CD4-positive, alpha-beta T cell (primary cell): Measurements from ENCODE around the gene CD46. TPM values are rescaled to one million over a fixed set of nuclear protein-coding genes. Genes with fewer than 3 reads are reported as not detected.
A peak's percentile ranks its signal among the peaks of the same experiment; 100 is the strongest.

Experiments used
- ATAC-seq: fragments of 200-7000 bp; cut with Tn5 transposase; one replicate; pipeline ENCODE4 v1.10.0; 2022; ENCODE audit warnings: mild to moderate bottlenecking; ENCODE audit not compliant: poor library complexity
- CTCF ChIA-PET: fragments of 350-600 bp; sonication (Branson Sonifier 250); formaldehyde crosslinking; loops from one replicate; lab custom pipeline; 2021; ENCODE audit warnings: antibody characterized with exemption, inconsistent platforms; lab: Charles Lee
- POLR2A ChIA-PET: fragments of 350-600 bp; sonication (Branson Sonifier 250); formaldehyde crosslinking; loops from one replicate; lab custom pipeline; 2021; ENCODE audit warnings: antibody characterized with exemption, inconsistent platforms; lab: Charles Lee
- DNase-seq, 14 experiments: peaks; one replicate each; pipeline ENCODE4 v3.0.0-alpha.2; 2013 to 2020; ENCODE audit warnings: mixed read lengths in 2 of 14
- H3K27ac ChIP-seq, 2 donors: one replicate each; pipeline versions ENCODE4 v1.5.1 to v1.7.0; 2013; ENCODE audit warnings: low read length in 2 of 2, low read depth in 1 of 2, mild to moderate bottlenecking in 1 of 2
- H3K27me3 ChIP-seq, 2 experiments: 1 replicate in 1 of 2; 2 replicates in 1 of 2; pipeline versions ENCODE4 v1.6.1 to v1.7.0; 2013; ENCODE audit warnings: low read length in 2 of 2, control low read depth in 1 of 2, mild to moderate bottlenecking in 1 of 2, moderate library complexity in 1 of 2; ENCODE audit not compliant: insufficient read depth in 2 of 2, control insufficient read depth in 1 of 2
- H3K36me3 ChIP-seq: one replicate; pipeline ENCODE4 v1.6.1; 2013; ENCODE audit warnings: low read length, control low read depth; ENCODE audit not compliant: insufficient read depth
- H3K4me1 ChIP-seq: one replicate; pipeline ENCODE4 v1.6.1; 2013; ENCODE audit warnings: low read length, control low read depth; ENCODE audit not compliant: insufficient read depth
- H3K4me3 ChIP-seq: one replicate; pipeline ENCODE4 v1.5.1; 2013; ENCODE audit warnings: mild to moderate bottlenecking, low read length, moderate library complexity
- H3K9me3 ChIP-seq, 2 experiments: 1 replicate in 1 of 2; 2 replicates in 1 of 2; pipeline versions ENCODE4 v1.6.1 to v1.7.0; 2013; ENCODE audit warnings: low read length in 2 of 2, mild to moderate bottlenecking in 2 of 2, control low read depth in 1 of 2, moderate library complexity in 1 of 2; ENCODE audit not compliant: control insufficient read depth in 1 of 2, insufficient read depth in 1 of 2
- H3K27ac Mint-ChIP-seq: one replicate; pipeline ENCODE4 v1.8.0; 2020; ENCODE audit warnings: mixed read lengths
- H3K27me3 Mint-ChIP-seq: one replicate; pipeline ENCODE4 v1.8.0; 2021; ENCODE audit warnings: mixed read lengths
- H3K36me3 Mint-ChIP-seq: one replicate; pipeline ENCODE4 v1.8.0; 2021; ENCODE audit warnings: low read depth, mixed read lengths
- H3K4me1 Mint-ChIP-seq: one replicate; pipeline ENCODE4 v1.8.0; 2021; ENCODE audit warnings: low read depth, mixed read lengths
- H3K4me3 Mint-ChIP-seq: one replicate; pipeline ENCODE4 v1.8.0; 2020; ENCODE audit warnings: mild to moderate bottlenecking, mixed read lengths
- H3K9me3 Mint-ChIP-seq: one replicate; pipeline ENCODE4 v1.8.0; 2020; ENCODE audit warnings: mixed read lengths
- intact Hi-C, 2 experiments: fragments of 100-400 bp; cut with DNase I in 1 of 2; cut with micrococcal nuclease in 1 of 2; formaldehyde crosslinking; loops; one replicate each; pipeline versions ENCODE4 v1.15.1 to v1.9.0; 2023 to 2025; cut with DNase I, micrococcal nuclease
- total RNA-seq, 174 experiments: library from RNA in 2 of 174; stranded (reverse) in 2 of 174; gene quantifications; one replicate each; pipeline ENCODE4 v1.2.3 and lab custom pipeline; 2021 to 2026
- TF ChIP-seq, protein P1 (sequence below): fragments of 200-600 bp; IDR thresholded peaks from one replicate; pipeline ENCODE4 v1.8.0; 2022; ENCODE audit warnings: antibody characterized with exemption, mild to moderate bottlenecking

Gene CD46
- total RNA-seq, 2 experiments from 2014 or later = 111 to 115 TPM

GRCh38 chr1:207810606-207811295 lies 58.9 kb downstream of the CD46 start:
- H3K27ac Mint-ChIP-seq = peak overlapping the region; percentile 77
- Histone ChIP-seq H3K9me3 (no peaks in the 10 kb centered on the region), H3K27me3 (no peaks in the 10 kb centered on the region), H3K4me3 (no peak overlapping the region), H3K4me1 (peaks cover 78% of the 10 kb centered on the region), H3K27ac (no peak overlapping the region), H3K36me3 (peaks cover 98% of the 10 kb centered on the region)
- DNase-seq (no peak), ATAC-seq (no peak)
- no peak overlapping the region for H3K4me3 Mint-ChIP-seq
- no peaks in the 10 kb centered on the region for H3K9me3 Mint-ChIP-seq
- no peaks in the 10 kb centered on the region for H3K27me3 Mint-ChIP-seq
- intact Hi-C loops = no loop called here
- TF ChIP-seq, protein P1, sequence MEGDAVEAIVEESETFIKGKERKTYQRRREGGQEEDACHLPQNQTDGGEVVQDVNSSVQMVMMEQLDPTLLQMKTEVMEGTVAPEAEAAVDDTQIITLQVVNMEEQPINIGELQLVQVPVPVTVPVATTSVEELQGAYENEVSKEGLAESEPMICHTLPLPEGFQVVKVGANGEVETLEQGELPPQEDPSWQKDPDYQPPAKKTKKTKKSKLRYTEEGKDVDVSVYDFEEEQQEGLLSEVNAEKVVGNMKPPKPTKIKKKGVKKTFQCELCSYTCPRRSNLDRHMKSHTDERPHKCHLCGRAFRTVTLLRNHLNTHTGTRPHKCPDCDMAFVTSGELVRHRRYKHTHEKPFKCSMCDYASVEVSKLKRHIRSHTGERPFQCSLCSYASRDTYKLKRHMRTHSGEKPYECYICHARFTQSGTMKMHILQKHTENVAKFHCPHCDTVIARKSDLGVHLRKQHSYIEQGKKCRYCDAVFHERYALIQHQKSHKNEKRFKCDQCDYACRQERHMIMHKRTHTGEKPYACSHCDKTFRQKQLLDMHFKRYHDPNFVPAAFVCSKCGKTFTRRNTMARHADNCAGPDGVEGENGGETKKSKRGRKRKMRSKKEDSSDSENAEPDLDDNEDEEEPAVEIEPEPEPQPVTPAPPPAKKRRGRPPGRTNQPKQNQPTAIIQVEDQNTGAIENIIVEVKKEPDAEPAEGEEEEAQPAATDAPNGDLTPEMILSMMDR = no peak
- H3K4me1 Mint-ChIP-seq = peaks cover 78% of the 10 kb centered on the region
- H3K36me3 Mint-ChIP-seq = peaks cover 99% of the 10 kb centered on the region
- ChIA-PET POLR2A (interaction anchor here (0.8 to 1.2 kb wide), 2 partner anchors 13 to 58 kb away, joined by 3 to 4 read pairs; no protein-coding TSS in a partner anchor), CTCF (interaction anchor here (3.4 kb wide), 1 partner anchor 13 kb away, joined by 19 read pairs; no protein-coding TSS in a partner anchor)

GRCh38 chr1:207811319-207811718 lies 59.5 kb downstream of the CD46 start:
- ChIA-PET CTCF (interaction anchor here (1.1 to 3.4 kb wide), 2 partner anchors 14 to 19 kb away, joined by 3 to 19 read pairs; no protein-coding TSS in a partner anchor), POLR2A (interaction anchor here (0.6 to 1.2 kb wide), 4 partner anchors 12 to 71 kb away, joined by 3 to 5 read pairs (median 4); no protein-coding TSS in a partner anchor)
- ATAC-seq (no peak), DNase-seq (no peak)
- Mint-ChIP-seq H3K27me3 (no peaks in the 10 kb centered on the region), H3K9me3 (no peaks in the 10 kb centered on the region), H3K4me3 (no peak overlapping the region), H3K27ac (peak overlapping the region; percentile 80), H3K4me1 (peaks cover 84% of the 10 kb centered on the region), H3K36me3 (peaks cover 99% of the 10 kb centered on the region)
- Histone ChIP-seq H3K36me3 (peaks cover 98% of the 10 kb centered on the region), H3K4me1 (peaks cover 80% of the 10 kb centered on the region), H3K9me3 (no peaks in the 10 kb centered on the region), H3K27ac (no peak overlapping the region), H3K27me3 (no peaks in the 10 kb centered on the region), H3K4me3 (no peak overlapping the region)
- intact Hi-C loops = no loop called here
- TF ChIP-seq, protein P1 = no peak

DNA sequence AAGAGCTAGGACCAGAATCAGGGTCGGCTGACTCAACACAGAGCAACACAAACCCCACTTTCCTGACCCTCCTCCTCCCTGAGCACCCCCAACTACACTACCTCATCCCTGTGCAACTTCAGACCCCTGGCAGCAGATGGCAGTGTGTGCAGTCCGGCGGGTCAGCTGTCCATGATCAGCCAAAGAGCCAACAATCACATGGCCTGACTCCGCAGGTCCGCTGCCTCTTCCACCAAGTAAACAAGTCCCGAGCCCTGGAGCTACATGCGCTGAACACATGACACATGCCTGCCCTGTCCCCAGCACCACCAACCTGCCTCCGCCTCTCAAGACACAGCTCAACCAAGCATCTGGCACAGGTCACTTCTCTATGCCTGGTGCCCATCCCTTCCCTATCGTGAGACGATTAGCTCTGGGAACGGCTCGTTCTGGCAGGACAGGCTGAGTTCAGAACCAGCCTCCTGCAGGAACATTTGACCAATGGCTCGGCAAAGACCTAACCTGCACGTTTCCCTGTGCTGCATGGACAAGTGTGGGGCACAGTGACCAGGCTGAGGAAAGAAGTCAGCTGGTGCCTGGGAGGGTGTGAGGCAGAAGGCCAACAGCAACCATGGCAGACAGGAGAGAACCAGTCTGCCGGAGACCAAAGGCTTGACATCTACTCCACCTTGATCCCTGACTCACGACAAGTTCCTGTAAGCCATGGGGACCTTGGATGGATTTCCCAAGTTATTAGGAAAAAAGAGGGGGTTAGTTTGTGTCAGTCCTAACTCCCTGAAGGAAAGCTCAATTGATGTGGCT lies 60.3 kb downstream of the CD46 start:
- H3K27ac Mint-ChIP-seq = peak overlapping the region; percentile 80
- TF ChIP-seq, protein P1 = peak; percentile 23
- Histone ChIP-seq H3K27ac (no peak overlapping the region), H3K4me3 (no peak overlapping the region), H3K4me1 (peaks cover 80% of the 10 kb centered on the region), H3K27me3 (no peaks in the 10 kb centered on the region), H3K9me3 (no peaks in the 10 kb centered on the region), H3K36me3 (peaks cover 98% of the 10 kb centered on the region)
- no peak for ATAC-seq
- intact Hi-C loops = no loop called here
- peaks cover 99% of the 10 kb centered on the region for H3K36me3 Mint-ChIP-seq
- CTCF ChIA-PET = interaction anchor here (0.6 to 3.4 kb wide), 4 partner anchors 15 to 132 kb away, joined by 3 to 19 read pairs (median 3); no protein-coding TSS in a partner anchor
- H3K4me1 Mint-ChIP-seq = peaks cover 84% of the 10 kb centered on the region
- H3K9me3 Mint-ChIP-seq = no peaks in the 10 kb centered on the region
- peak in 1 of 14 experiments; percentile 34 for DNase-seq
- POLR2A ChIA-PET = interaction anchor here (0.6 to 1.2 kb wide), 5 partner anchors 11 to 70 kb away, joined by 3 to 5 read pairs (median 4); no protein-coding TSS in a partner anchor
- peak overlapping the region; percentile 4 for H3K4me3 Mint-ChIP-seq
- no peaks in the 10 kb centered on the region for H3K27me3 Mint-ChIP-seq
